HG02938 (cell line): ENCODE measurements around the gene RTN4RL1.

Experiments used
- ATAC-seq: cut with Tn5 transposase; IDR thresholded peaks from one replicate; pipeline ENCODE4 v1.9.1; 2021; ENCODE audit warnings: mild to moderate bottlenecking, moderate library complexity; ENCODE audit not compliant: unreplicated experiment

The RTN4RL1 gene

DNA sequence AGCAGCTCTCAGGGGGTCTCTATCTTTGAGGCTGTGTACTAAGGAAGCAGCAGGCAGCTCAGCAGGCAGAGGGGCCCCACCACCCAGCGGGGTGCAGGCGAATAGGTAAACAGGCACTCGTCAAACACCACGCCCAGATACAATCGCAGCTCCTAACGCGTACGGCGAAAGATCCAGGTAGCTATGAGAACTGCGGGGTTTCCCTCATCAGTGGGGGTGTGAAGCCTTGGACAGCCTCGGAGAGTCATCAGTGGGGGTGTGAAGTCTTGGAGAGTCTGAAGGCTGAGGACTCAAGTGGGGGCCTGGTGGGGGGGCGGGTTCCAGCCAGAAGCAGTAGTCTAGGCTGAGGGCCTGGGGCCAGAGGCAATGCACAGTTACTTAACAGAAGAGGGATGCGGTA, 69.0 kb downstream of the RTN4RL1 start:
- ATAC-seq: no peak

- no peak for ATAC-seq
Observed at GRCh38 chr17:1953831-1954230, 71.3 kb downstream of the RTN4RL1 start.

GRCh38 chr17:1951920-1952319, 73.2 kb downstream of the RTN4RL1 start:
- no peak for ATAC-seq

GRCh38 chr17:1949754-1950153, 75.4 kb downstream of the RTN4RL1 start:
- no peak for ATAC-seq

DNA sequence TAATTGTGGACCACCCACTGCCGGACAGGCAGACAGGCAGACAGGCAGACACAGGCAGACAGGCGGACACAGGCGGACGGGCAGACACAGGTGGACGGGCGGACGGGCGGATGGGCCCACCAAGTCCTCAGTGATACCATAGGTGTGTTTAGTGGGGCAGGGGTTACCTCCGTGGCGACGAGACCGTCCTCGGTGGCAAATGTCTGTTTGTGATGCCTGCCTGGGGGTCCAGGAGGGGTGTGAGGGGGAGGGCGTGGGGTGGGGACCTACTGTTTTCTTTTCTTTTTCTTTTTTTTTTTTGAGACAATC, 76.7 kb downstream of the RTN4RL1 start:
- ATAC-seq: no peak

- ATAC-seq: no peak
Observed at GRCh38 chr17:1947743-1948516, 77.2 kb downstream of the RTN4RL1 start.

DNA sequence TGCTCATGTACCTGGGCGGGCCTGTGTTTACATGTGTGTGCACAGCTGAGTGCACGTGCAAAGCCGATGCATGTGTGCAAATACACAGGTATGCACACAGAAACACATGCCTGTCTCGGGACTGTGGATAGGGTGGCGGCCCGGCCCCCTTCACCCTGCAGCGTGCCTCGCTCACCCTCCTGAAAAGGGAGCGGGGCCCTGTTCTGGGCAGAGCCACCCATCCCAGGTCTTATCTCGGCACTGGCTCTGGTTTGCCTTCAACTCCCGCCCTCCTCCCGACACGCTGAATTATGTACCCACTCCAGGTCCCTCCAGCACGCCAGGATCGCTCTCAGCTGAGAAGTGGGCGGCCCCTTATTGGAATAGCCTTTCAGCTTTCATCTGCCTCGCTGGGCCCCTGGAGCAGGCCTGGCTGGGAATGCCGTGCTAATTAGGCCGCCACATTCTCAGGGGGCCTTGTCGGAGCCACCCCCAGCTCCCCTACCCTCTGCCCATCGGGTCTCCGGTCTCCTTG, 77.8 kb downstream of the RTN4RL1 start:
- ATAC-seq: no peak

DNA sequence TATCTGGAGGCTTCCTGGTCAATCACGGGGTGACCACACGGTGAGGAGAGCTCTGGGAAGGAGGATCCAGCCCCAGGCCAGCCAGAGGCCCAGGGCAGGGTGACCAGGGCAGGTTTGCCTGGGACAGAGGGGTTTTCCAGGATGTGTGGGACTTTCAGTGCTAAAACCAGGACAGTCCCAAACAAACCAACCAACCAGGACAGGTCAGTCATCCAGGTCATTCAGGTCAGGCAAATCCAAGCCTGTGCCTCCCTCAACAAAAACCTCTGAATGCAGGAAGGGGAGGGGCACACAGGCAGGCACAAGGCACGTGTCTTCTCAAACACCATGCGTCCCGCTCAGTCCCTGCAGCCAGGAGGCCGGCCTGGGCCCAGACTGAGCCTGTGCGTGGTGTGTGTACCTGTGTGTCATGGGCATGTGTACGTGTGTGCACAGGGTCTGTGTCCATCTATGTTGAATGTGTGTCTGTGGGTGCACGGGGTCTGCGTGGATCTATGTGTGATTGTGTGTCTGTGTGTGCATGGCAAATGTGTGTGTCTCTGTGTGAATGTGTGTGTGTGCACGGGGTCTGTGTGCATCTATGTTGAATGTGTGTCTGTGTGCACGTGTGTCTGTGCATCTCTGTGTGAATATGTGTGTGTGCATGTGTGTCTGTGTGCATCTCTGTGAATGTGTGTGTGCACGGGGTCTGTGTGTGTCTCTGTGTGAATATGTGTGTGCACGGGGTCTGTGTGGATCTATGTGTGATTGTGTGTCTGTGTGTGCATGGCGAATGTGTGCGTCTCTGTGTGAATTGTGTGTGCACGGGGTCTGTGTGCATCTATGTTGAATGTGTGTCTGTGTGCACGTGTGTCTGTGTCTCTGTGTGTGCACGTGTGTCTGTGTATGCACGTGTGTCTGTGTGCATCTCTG, 78.9 kb downstream of the RTN4RL1 start:
- no peak for ATAC-seq

- ATAC-seq: no peak
Observed at GRCh38 chr17:1945621-1946020, 79.5 kb downstream of the RTN4RL1 start.

DNA sequence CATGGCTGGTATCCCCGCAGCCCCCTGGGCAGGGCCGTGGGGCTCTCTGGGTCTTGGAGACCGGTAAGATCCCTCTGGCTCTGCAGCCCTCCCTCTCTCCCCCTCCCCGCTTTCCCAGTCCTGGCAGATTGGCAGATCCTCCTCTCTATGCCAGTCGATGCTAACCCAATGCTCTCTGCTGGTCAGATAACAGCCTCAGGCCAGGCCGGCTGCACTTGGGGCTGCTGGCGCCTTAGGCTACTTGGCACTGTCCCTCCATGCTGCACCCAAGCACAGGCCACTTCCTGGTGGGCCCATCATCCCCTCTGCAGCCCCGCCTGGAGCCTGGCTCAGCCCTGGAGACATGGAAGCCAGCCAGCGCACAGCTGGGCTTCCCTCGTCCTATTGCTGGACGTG, 81.7 kb downstream of the RTN4RL1 start:
- no peak for ATAC-seq

DNA sequence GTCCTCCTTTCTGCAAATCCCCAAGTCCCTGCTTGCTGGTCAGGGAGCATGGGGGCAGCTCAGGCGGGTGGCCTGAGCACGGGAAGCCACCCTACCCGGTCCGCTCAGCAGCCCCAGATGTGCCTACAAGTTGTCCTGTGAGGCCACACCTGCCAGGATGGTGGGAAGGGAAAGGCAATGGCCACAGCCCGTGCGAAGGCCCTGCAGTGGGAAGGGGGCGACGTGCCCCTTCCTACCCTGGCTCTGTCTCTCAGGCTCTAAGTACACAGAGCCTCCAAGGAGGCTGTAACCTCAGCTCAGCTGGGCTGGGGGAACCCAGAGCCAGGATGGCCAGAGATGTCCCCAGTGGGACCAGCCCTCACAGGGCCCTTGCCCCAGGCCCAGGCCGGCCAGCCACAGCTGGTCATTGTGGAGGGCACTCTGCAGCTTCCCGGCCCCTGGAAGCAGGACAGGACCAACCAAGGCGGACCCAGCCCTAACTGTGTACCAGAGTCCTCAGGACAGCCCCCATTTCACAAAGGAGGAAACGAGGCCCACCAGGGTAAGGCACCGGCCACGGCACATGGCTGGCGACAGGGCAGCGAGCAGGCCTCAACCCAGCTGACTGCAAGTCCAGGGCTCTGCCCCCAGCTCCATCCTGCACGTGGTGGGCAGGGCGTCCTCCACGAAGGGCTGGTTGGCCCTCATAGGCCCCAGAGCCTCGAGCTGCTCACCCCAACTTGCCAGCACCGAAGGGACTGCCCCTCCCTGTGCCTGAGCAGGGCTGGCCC, 82.3 kb downstream of the RTN4RL1 start:
- ATAC-seq: no peak

GRCh38 chr17:1942066-1942365, 83.1 kb downstream of the RTN4RL1 start:
- no peak for ATAC-seq

- no peak for ATAC-seq
Observed at GRCh38 chr17:1941272-1942065, 83.7 kb downstream of the RTN4RL1 start.

DNA sequence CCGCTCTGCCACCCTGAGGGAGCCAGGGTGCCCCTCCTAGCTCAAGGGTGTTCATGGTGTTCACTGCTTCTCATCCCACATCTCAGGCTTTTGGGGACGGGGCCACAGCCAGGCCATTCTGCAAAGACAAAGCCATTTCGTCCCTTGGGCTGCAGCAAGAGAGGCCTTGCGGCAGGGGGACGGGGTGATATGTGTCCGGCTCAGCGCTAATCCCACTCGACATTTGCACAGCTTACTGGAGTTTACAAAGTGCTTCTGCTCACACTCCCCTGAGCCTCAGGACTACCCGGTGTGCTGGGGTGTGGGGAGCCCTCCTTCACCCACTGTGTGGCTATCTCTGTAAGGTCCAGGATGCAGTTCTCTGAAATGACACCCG, 84.3 kb downstream of the RTN4RL1 start:
- no peak for ATAC-seq

- no peak for ATAC-seq
Observed at GRCh38 chr17:1939981-1940809, 84.9 kb downstream of the RTN4RL1 start.

DNA sequence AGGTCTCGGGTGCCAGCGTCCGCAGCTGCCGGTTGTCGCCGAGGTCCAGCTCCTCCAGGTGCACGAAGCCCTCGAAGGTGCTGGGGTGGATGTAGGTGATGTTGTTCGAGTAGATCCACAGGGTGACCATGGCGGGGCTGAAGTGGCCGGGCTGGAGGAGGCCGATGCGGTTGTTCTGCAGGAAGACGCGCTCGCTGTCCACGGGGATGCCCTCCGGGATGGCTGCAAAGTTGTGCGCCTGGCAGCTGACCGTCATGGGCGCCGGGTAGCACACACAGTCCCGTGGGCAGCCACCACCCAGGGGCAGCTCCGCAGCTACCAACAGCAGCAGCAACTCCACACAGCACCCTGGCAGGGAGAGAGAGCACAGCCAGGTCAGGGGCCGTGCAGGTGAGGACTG, 87.7 kb downstream of the RTN4RL1 start:
- no peak for ATAC-seq

GRCh38 chr17:1936766-1937165, 88.4 kb downstream of the RTN4RL1 start:
- ATAC-seq: no peak

GRCh38 chr17:1934901-1935300, 90.2 kb downstream of the RTN4RL1 start:
- no peak for ATAC-seq

GRCh38 chr17:1933875-1934715, 91.0 kb downstream of the RTN4RL1 start:
- ATAC-seq: no peak
